SU-DHL-6 (cell line): Measurements from ENCODE around the gene GNAO1.

ENCODE experiments used
- H2AFZ ChIP-seq: fragments of 200-600 bp; sonication (generic); 2 replicates; pipeline ENCODE4 v1.6.1; 2014; ENCODE audit warnings: low read depth, mild to moderate bottlenecking, moderate library complexity, mixed read lengths, antibody characterized with exemption, low read length; ENCODE audit not compliant: severe bottlenecking
- H3F3A ChIP-seq: fragments of 200-600 bp; shearing (Covaris generic); 2 replicates; pipeline ENCODE4 v1.6.0; 2016; ENCODE audit warnings: antibody characterized with exemption, mild to moderate bottlenecking; ENCODE audit not compliant: insufficient read depth
- H3K27ac ChIP-seq: fragments of 200-600 bp; sonication (generic); 2 replicates; pipeline ENCODE4 v1.5.1; 2016; ENCODE audit warnings: low read depth, mild to moderate bottlenecking, low read length, moderate library complexity, mixed read lengths
- H3K27me3 ChIP-seq: fragments of 200-600 bp; sonication (generic), shearing (Covaris generic); 2 replicates; pipeline ENCODE4 v1.6.0; 2014; ENCODE audit warnings: mild to moderate bottlenecking, low read length
- H3K36me3 ChIP-seq: fragments of 200-600 bp; sonication (generic); 2 replicates; pipeline ENCODE4 v1.6.1; 2014; ENCODE audit warnings: mild to moderate bottlenecking, low read length, mixed read lengths
- H3K4me2 ChIP-seq: fragments of 300-600, 200-600 bp; shearing (Covaris generic), sonication (generic); 2 replicates; pipeline ENCODE4 v1.6.0; 2014; ENCODE audit warnings: low read length, low read depth, mild to moderate bottlenecking; ENCODE audit not compliant: poor library complexity, severe bottlenecking
- H3K4me3 ChIP-seq: fragments of 200-600 bp; sonication (generic); 2 replicates; pipeline ENCODE4 v1.5.1; 2014; ENCODE audit warnings: antibody characterized with exemption, low read length, mild to moderate bottlenecking, mixed read lengths; ENCODE audit not compliant: insufficient read depth, poor library complexity, severe bottlenecking
- H3K79me2 ChIP-seq: fragments of 200-600 bp; sonication (generic); 2 replicates; pipeline ENCODE4 v1.6.1; 2014; ENCODE audit warnings: mild to moderate bottlenecking, low read length, moderate library complexity; ENCODE audit not compliant: insufficient read depth
- H3K9ac ChIP-seq: fragments of 200-600 bp; sonication (generic); 2 replicates; pipeline ENCODE4 v1.7.0; 2014; ENCODE audit warnings: mild to moderate bottlenecking, low read length
- H3K9me2 ChIP-seq: fragments of 200-600 bp; sonication (generic); replicated peaks from 2 replicates; pipeline ENCODE4 v1.6.1; 2014; ENCODE audit warnings: low read length; ENCODE audit not compliant: insufficient read depth
- H3K9me3 ChIP-seq: fragments of 200-600 bp; sonication (generic); 2 replicates; pipeline ENCODE4 v1.6.1; 2014; ENCODE audit warnings: low read length, mixed read lengths; ENCODE audit not compliant: insufficient read depth
- H4K20me1 ChIP-seq: fragments of 200-600 bp; sonication (generic); 2 replicates; pipeline ENCODE4 v1.6.1; 2014; ENCODE audit warnings: low read depth, mild to moderate bottlenecking, antibody characterized with exemption, low read length, moderate library complexity, mixed read lengths
- CTCF ChIP-seq: fragments of 200-600 bp; sonication (generic); IDR thresholded peaks from one replicate; pipeline ENCODE4 v1.5.1; 2017; ENCODE audit warnings: antibody characterized with exemption, mild to moderate bottlenecking, low read length, moderate library complexity; ENCODE audit not compliant: insufficient read depth, poor library complexity, severe bottlenecking
- EZH2phosphoT487 ChIP-seq: fragments of 200-600 bp; sonication (generic), shearing (Covaris generic); conservative IDR thresholded peaks from 2 replicates; pipeline ENCODE4 v1.6.1; 2018; ENCODE audit warnings: mild to moderate bottlenecking, antibody characterized with exemption, low read length, moderate library complexity, mixed read lengths

Gene GNAO1

GRCh38 chr16:56349711-56350161, 158.4 kb downstream of the GNAO1 start:
- Histone ChIP-seq H3K4me2 (no peak overlapping the region), H3K4me3 (no peak overlapping the region), H3K9me2 (no peaks in the 10 kb centered on the region), H3K36me3 (no peaks in the 10 kb centered on the region), H3K27me3 (no peaks in the 10 kb centered on the region), H2AFZ (no peak overlapping the region), H3F3A (no peaks in the 10 kb centered on the region), H3K79me2 (no peaks in the 10 kb centered on the region), H4K20me1 (no peaks in the 10 kb centered on the region), H3K27ac (no peak overlapping the region), H3K9me3 (no peaks in the 10 kb centered on the region), H3K9ac (no peak overlapping the region)
- TF ChIP-seq CTCF (no peak), EZH2phosphoT487 (no peak)

GRCh38 chr16:56350491-56351405, 159.5 kb downstream of the GNAO1 start:
- H3K9ac ChIP-seq, result no peak overlapping the region
- TF ChIP-seq CTCF (no peak), EZH2phosphoT487 (no peak)
- no peaks in the 10 kb centered on the region for H3K79me2 ChIP-seq
- no peaks in the 10 kb centered on the region for H3F3A ChIP-seq
- H3K9me2 ChIP-seq, result no peaks in the 10 kb centered on the region
- H3K4me3 ChIP-seq, result no peak overlapping the region
- no peak overlapping the region for H3K4me2 ChIP-seq
- no peaks in the 10 kb centered on the region for H3K36me3 ChIP-seq
- H2AFZ ChIP-seq, result no peak overlapping the region
- no peaks in the 10 kb centered on the region for H4K20me1 ChIP-seq
- no peaks in the 10 kb centered on the region for H3K27me3 ChIP-seq
- no peak overlapping the region for H3K27ac ChIP-seq
- H3K9me3 ChIP-seq, result no peaks in the 10 kb centered on the region

GRCh38 chr16:56351481-56351880, 160.2 kb downstream of the GNAO1 start:
- H3K36me3 ChIP-seq, result no peaks in the 10 kb centered on the region
- H3K79me2 ChIP-seq, result no peaks in the 10 kb centered on the region
- H3F3A ChIP-seq, result no peaks in the 10 kb centered on the region
- no peak overlapping the region for H2AFZ ChIP-seq
- H4K20me1 ChIP-seq, result no peaks in the 10 kb centered on the region
- H3K9me3 ChIP-seq, result no peaks in the 10 kb centered on the region
- no peaks in the 10 kb centered on the region for H3K27me3 ChIP-seq
- no peak overlapping the region for H3K4me2 ChIP-seq
- no peak for TF ChIP-seq CTCF
- TF ChIP-seq EZH2phosphoT487, result no peak
- H3K9ac ChIP-seq, result no peak overlapping the region
- H3K4me3 ChIP-seq, result no peak overlapping the region
- H3K27ac ChIP-seq, result no peak overlapping the region
- H3K9me2 ChIP-seq, result no peaks in the 10 kb centered on the region
